H1 (cell line): ENCODE measurements around the gene ZNF48.

ENCODE experiments used
- CBX8 ChIP-seq: fragments of 300-800, 300-1000 bp; sonication (generic); IDR thresholded peaks from 2 replicates; pipeline ENCODE4 v1.7.1; 2016; ENCODE audit warnings: low read depth, low read length, borderline replicate concordance
- CTBP2 ChIP-seq: IDR thresholded peaks from 2 replicates; pipeline ENCODE4 v1.7.0; 2011; ENCODE audit warnings: borderline replicate concordance, mild to moderate bottlenecking, moderate library complexity, mixed read lengths, low read length; ENCODE audit not compliant: insufficient read depth, insufficient read length
- CTCF ChIP-seq, 3 experiments: IDR thresholded peaks; 1 replicate in 2 of 3; 2 replicates in 1 of 3; pipeline versions ENCODE4 v1.5.1 to v1.6.1; 2011; ENCODE audit warnings: low read length in 3 of 3, mild to moderate bottlenecking in 3 of 3, inconsistent platforms in 2 of 3, low read depth in 1 of 3, moderate library complexity in 1 of 3; ENCODE audit not compliant: insufficient read depth in 1 of 3; ENCODE audit errors: control extremely low read depth in 1 of 3
- EZH2 ChIP-seq: fragments of 200-600 bp; sonication (generic); IDR thresholded peaks from 2 replicates; pipeline ENCODE4 v1.7.1; 2012; ENCODE audit warnings: low read depth, mild to moderate bottlenecking, moderate library complexity, low read length, inconsistent platforms; ENCODE audit not compliant: severe bottlenecking
- GABPA ChIP-seq: IDR thresholded peaks from 2 replicates; pipeline ENCODE4 v1.6.1; 2011; ENCODE audit warnings: mild to moderate bottlenecking, low read length, moderate library complexity, borderline replicate concordance; ENCODE audit not compliant: insufficient read depth
- JUND ChIP-seq: IDR thresholded peaks from 2 replicates; pipeline ENCODE4 v1.6.1; 2011; ENCODE audit warnings: mild to moderate bottlenecking, improper control_type of control experiment, low read length
- POLR2A ChIP-seq, 2 experiments: IDR thresholded peaks; 1 replicate in 1 of 2; 2 replicates in 1 of 2; pipeline ENCODE4 v1.6.1; 2011; ENCODE audit warnings: low read depth in 2 of 2, low read length in 2 of 2, mild to moderate bottlenecking in 2 of 2; ENCODE audit errors: control extremely low read depth in 1 of 2
- SP4 ChIP-seq: IDR thresholded peaks from 2 replicates; pipeline ENCODE4 v1.6.1; 2012; ENCODE audit warnings: low read length, inconsistent platforms

DNA sequence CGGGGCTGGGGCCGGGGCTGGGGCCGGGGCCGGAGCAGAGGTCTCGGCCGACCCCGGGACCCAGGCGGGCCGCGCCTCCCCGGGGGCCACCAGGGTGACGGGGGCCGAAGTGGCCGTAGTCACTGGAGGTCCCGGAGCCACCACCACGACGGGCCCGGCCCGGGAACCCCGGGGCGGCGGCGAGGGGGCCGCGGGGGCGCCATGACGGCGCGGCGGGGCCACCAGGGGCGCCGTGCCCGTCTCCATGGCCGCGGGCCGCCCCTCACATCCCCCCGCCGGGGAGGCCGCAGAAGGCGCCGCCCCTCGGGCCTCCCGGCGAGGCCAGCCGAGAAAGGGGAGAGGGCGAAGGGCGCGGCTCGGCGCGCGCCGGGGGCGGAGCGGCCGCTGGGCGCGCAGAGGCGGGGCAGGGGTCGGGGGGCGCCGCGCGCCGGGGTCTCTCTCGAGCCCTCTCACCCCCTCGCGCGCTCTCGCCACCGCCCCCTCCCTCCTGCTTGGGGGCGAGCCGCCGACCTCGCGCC lies 25.2 kb upstream of the ZNF48 start:
- no peak for TF ChIP-seq CBX8
- no peak; a peak in 1 of 3 replicates for TF ChIP-seq POLR2A (IDR thresholded peaks at IDR 0.05; ENCODE audit: control extremely low read depth in 1 of 2, low read depth in 2 of 2, low read length in 2 of 2)
- TF ChIP-seq CTCF (IDR thresholded peaks at IDR 0.05; ENCODE audit: control extremely low read depth in 1 of 3, insufficient read depth in 1 of 3, low read depth in 1 of 3, low read length in 3 of 3), result peak in 1 of 3 experiments; percentile 4; a peak in 1 of 4 replicates
- no peak for TF ChIP-seq EZH2
- no peak for TF ChIP-seq GABPA
- no peak for TF ChIP-seq JUND
- TF ChIP-seq SP4, result no peak
- TF ChIP-seq CTBP2, result no peak
